A673 (cell line): ENCODE results near the gene UTS2R. TPM values are rescaled to one million over a fixed set of nuclear protein-coding genes. Genes with fewer than 3 reads are reported as not detected.

ENCODE experiments used
- BruUV-seq: library from RNA; stranded (reverse); fragments of 400-500 nt; replicated peaks from 2 replicates; lab custom pipeline; 2021; lab: Mats Ljungman, UMichigan
- CTCF ChIA-PET: fragments of 300-600 bp; sonication (Branson Sonifier 250); formaldehyde crosslinking; loops from one replicate; lab custom pipeline; 2022; ENCODE audit warnings: antibody characterized with exemption; lab: Charles Lee
- POLR2A ChIA-PET: fragments of 300-600 bp; sonication (Branson Sonifier 250); formaldehyde crosslinking; loops from one replicate; lab custom pipeline; 2022; ENCODE audit warnings: antibody characterized with exemption; ENCODE audit not compliant: low non-redundant PET; lab: Charles Lee
- DNase-seq: peaks from one replicate; pipeline ENCODE4 v3.0.0-alpha.2; 2015; ENCODE audit warnings: low spot score
- H3K27ac ChIP-seq: fragments of 200-600 bp; sonication (generic); 2 replicates; pipeline ENCODE4 v1.5.1; 2016; ENCODE audit warnings: mixed run types, low read depth, mild to moderate bottlenecking, mixed read lengths, antibody characterized with exemption, low read length; ENCODE audit not compliant: poor library complexity, severe bottlenecking
- H3K27me3 ChIP-seq: fragments of 200-600 bp; sonication (generic); replicated peaks from 2 replicates; pipeline ENCODE4 v1.6.1; 2017; ENCODE audit warnings: mixed run types, low read depth, mild to moderate bottlenecking, mixed read lengths, antibody characterized with exemption, low read length; ENCODE audit not compliant: insufficient read depth, poor library complexity
- H3K36me3 ChIP-seq: fragments of 200-600 bp; sonication (generic); 2 replicates; pipeline ENCODE4 v1.6.1; 2016; ENCODE audit warnings: mixed run types, mild to moderate bottlenecking, mixed read lengths, antibody characterized with exemption, low read length; ENCODE audit not compliant: insufficient read depth, poor library complexity, severe bottlenecking
- H3K4me1 ChIP-seq: fragments of 200-600 bp; sonication (generic); 2 replicates; pipeline ENCODE4 v1.6.1; 2017; ENCODE audit warnings: mixed run types, mild to moderate bottlenecking, mixed read lengths, antibody characterized with exemption, low read length; ENCODE audit not compliant: insufficient read depth, poor library complexity, severe bottlenecking
- H3K4me3 ChIP-seq: fragments of 200-600 bp; sonication (generic); 2 replicates; pipeline ENCODE4 v1.5.1; 2016; ENCODE audit warnings: low read depth, mixed run types, mild to moderate bottlenecking, mixed read lengths, low read length; ENCODE audit not compliant: poor library complexity, severe bottlenecking
- H3K9me3 ChIP-seq: fragments of 200-600 bp; sonication (generic); 2 replicates; pipeline ENCODE4 v1.6.1; 2016; ENCODE audit warnings: mixed run types, low read depth, mild to moderate bottlenecking, mixed read lengths, antibody characterized with exemption, low read length; ENCODE audit not compliant: poor library complexity, severe bottlenecking
- CTCF ChIP-seq: fragments of 300-800, 200-600 bp; sonication (generic); conservative IDR thresholded peaks from 2 replicates; pipeline ENCODE4 v1.5.1; 2017; ENCODE audit warnings: low read depth, mild to moderate bottlenecking, antibody characterized with exemption, low read length, moderate library complexity, mixed read lengths
- EZH2 ChIP-seq: fragments of 200-600 bp; sonication (generic); IDR thresholded peaks from 2 replicates; pipeline ENCODE4 v1.6.1; 2017; ENCODE audit warnings: borderline replicate concordance, low read depth, mild to moderate bottlenecking, mixed read lengths, antibody characterized with exemption, low read length; ENCODE audit not compliant: poor library complexity, severe bottlenecking
- intact Hi-C: fragments of 100-400 bp; cut with micrococcal nuclease; formaldehyde crosslinking; loops from one replicate; pipeline ENCODE4 v1.10.0; 2022; ENCODE audit not compliant: unreplicated experiment
- total RNA-seq: library from RNA; stranded (reverse); gene quantifications from 2 replicates; pipeline ENCODE4 v1.2.3, GENCODE V29; 2021

Gene UTS2R
- total RNA-seq, 1 experiment from 2014 or later = 0.58 TPM

DNA sequence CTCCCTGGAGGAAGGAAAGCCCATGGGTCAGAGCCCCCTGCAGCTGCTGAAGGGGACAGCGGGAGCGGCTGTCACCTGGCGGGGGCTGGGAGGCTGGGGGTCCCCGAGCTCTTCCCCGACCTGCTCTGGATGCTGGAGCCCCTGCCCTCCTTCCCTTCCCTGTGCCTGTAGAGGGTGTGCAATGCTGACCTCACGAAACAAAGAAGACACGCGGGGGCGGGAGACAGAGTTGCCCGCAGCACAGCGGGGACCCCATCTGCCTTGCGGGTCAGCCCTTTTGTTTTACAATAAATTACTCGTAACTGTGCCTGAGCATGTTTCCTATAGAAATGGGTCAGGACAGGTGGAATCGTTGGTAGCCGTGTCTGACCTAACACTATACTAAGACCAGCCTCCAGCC is 44.3 kb upstream of the UTS2R start:
- no TSS peak for BruUV-seq

GRCh38 chr17:82327757-82328140 is 43.8 kb upstream of the UTS2R start:
- H3K9me3 ChIP-seq = no peaks in the 10 kb centered on the region
- no peaks in the 10 kb centered on the region for H3K27me3 ChIP-seq
- no peak overlapping the region for H3K4me3 ChIP-seq
- no peak overlapping the region for H3K27ac ChIP-seq
- ChIA-PET CTCF (no interaction called here), POLR2A (no interaction called here)
- intact Hi-C loops = no loop called here
- DNase-seq = no peak
- H3K36me3 ChIP-seq = no peaks in the 10 kb centered on the region
- TF ChIP-seq EZH2 (no peak), CTCF (no peak)
- H3K4me1 ChIP-seq = peaks cover 22% of the 10 kb centered on the region
- no TSS peak for BruUV-seq

More for the DNA sequence above, 44.3 kb upstream of the UTS2R start:
- no peak for TF ChIP-seq CTCF
- TF ChIP-seq EZH2 = no peak
- Histone ChIP-seq H3K36me3 (no peaks in the 10 kb centered on the region), H3K4me3 (no peak overlapping the region), H3K4me1 (peaks cover 18% of the 10 kb centered on the region), H3K27me3 (no peaks in the 10 kb centered on the region), H3K27ac (no peak overlapping the region), H3K9me3 (no peaks in the 10 kb centered on the region)
- ChIA-PET CTCF (no interaction called here), POLR2A (no interaction called here)
- intact Hi-C loops = no loop called here
- no peak for DNase-seq

GRCh38 chr17:82328141-82328993 is 43.2 kb upstream of the UTS2R start:
- ChIA-PET POLR2A (no interaction called here), CTCF (no interaction called here)
- BruUV-seq = no TSS peak
- H3K27me3 ChIP-seq = no peaks in the 10 kb centered on the region
- no peaks in the 10 kb centered on the region for H3K9me3 ChIP-seq
- no peak overlapping the region for H3K27ac ChIP-seq
- DNase-seq = no peak
- H3K36me3 ChIP-seq = no peaks in the 10 kb centered on the region
- peaks cover 28% of the 10 kb centered on the region for H3K4me1 ChIP-seq
- no peak for TF ChIP-seq EZH2
- no peak for TF ChIP-seq CTCF
- intact Hi-C loops = no loop called here
- H3K4me3 ChIP-seq = no peak overlapping the region
